WTC11 (cell line): ENCODE measurements around the gene AKAP9. TPM values are rescaled to one million over a fixed set of nuclear protein-coding genes. Genes with fewer than 3 reads are reported as not detected.

Experiments used
- ATAC-seq: fragments of 200-7000 bp; cut with Tn5 transposase; 2 replicates; pipeline ENCODE4 v1.10.0; 2021; ENCODE audit warnings: mild to moderate bottlenecking, moderate library complexity
- CTCF ChIA-PET: fragments of 300-600 bp; sonication (Branson Sonifier 250); formaldehyde crosslinking; loops from one replicate; lab custom pipeline; 2021; ENCODE audit warnings: antibody characterized with exemption; lab: Charles Lee
- POLR2A ChIA-PET: fragments of 350-600 bp; sonication (Branson Sonifier 250); formaldehyde crosslinking; loops from one replicate; lab custom pipeline; 2021; ENCODE audit warnings: antibody characterized with exemption; lab: Charles Lee
- DNase-seq: peaks from one replicate; pipeline ENCODE4 v3.0.0; 2021; ENCODE audit warnings: low spot score
- H3K27ac Mint-ChIP-seq: 2 replicates; pipeline ENCODE4 v1.8.0; 2021; ENCODE audit warnings: mixed read lengths
- H3K27me3 Mint-ChIP-seq: 2 replicates; pipeline ENCODE4 v1.8.0; 2021; ENCODE audit warnings: low read depth, mild to moderate bottlenecking, moderate library complexity, mixed read lengths
- H3K36me3 Mint-ChIP-seq: 2 replicates; pipeline ENCODE4 v1.8.0; 2021; ENCODE audit warnings: mixed read lengths
- H3K4me1 Mint-ChIP-seq: 2 replicates; pipeline ENCODE4 v1.8.0; 2022; ENCODE audit warnings: mixed read lengths
- H3K4me3 Mint-ChIP-seq: 2 replicates; pipeline ENCODE4 v1.8.0; 2021; ENCODE audit warnings: mild to moderate bottlenecking, moderate library complexity, mixed read lengths
- H3K9me3 Mint-ChIP-seq: 2 replicates; pipeline ENCODE4 v1.8.0; 2021; ENCODE audit warnings: mixed read lengths
- ELF4 ChIP-seq: sonication (generic); formaldehyde crosslinking; IDR thresholded peaks from 2 replicates; pipeline ENCODE4 v1.8.1; 2022; ENCODE audit warnings: low read depth, mild to moderate bottlenecking, moderate library complexity, missing genetic modification reagents
- FOXJ3 ChIP-seq: sonication (generic); formaldehyde crosslinking; IDR thresholded peaks from 2 replicates; pipeline ENCODE4 v1.9.0; 2021; ENCODE audit warnings: missing genetic modification reagents, mild to moderate bottlenecking, borderline replicate concordance
- FOXK1 ChIP-seq: sonication (generic); formaldehyde crosslinking; IDR thresholded peaks from 2 replicates; pipeline ENCODE4 v1.8.0; 2022; ENCODE audit warnings: mild to moderate bottlenecking, moderate library complexity, missing genetic modification reagents
- JUN ChIP-seq: sonication (generic); formaldehyde crosslinking; IDR thresholded peaks from 2 replicates; pipeline ENCODE4 v1.8.0; 2023; ENCODE audit warnings: mild to moderate bottlenecking, missing genetic modification reagents
- NFATC4 ChIP-seq: fragments of 250-450 bp; sonication (Bioruptor Pico); IDR thresholded peaks from 2 replicates; pipeline ENCODE4 v1.9.0; 2021; ENCODE audit warnings: mild to moderate bottlenecking
- OVOL2 ChIP-seq: fragments of 250-450 bp; sonication (Bioruptor Pico); IDR thresholded peaks from 2 replicates; pipeline ENCODE4 v1.9.0; 2021; ENCODE audit warnings: mild to moderate bottlenecking, borderline replicate concordance
- RELA ChIP-seq: sonication (generic); formaldehyde crosslinking; IDR thresholded peaks from 2 replicates; pipeline ENCODE4 v1.8.1; 2022; ENCODE audit warnings: missing genetic modification reagents, mild to moderate bottlenecking, borderline replicate concordance
- RORB ChIP-seq: fragments of 250-450 bp; sonication (Bioruptor Pico); IDR thresholded peaks from 2 replicates; pipeline ENCODE4 v1.9.0; 2021; ENCODE audit warnings: mild to moderate bottlenecking
- SP1 ChIP-seq: sonication (generic); formaldehyde crosslinking; conservative IDR thresholded peaks from 2 replicates; pipeline ENCODE4 v1.8.1; 2022; ENCODE audit warnings: missing genetic modification reagents
- TEAD4 ChIP-seq: sonication (generic); formaldehyde crosslinking; IDR thresholded peaks from 2 replicates; pipeline ENCODE4 v1.8.0; 2022; ENCODE audit warnings: mild to moderate bottlenecking, missing genetic modification reagents
- TP53 ChIP-seq: sonication (generic); formaldehyde crosslinking; IDR thresholded peaks from 2 replicates; pipeline ENCODE4 v1.8.1; 2023; ENCODE audit warnings: mild to moderate bottlenecking, missing genetic modification reagents
- ZBTB21 ChIP-seq: sonication (generic); formaldehyde crosslinking; IDR thresholded peaks from 2 replicates; pipeline ENCODE4 v1.8.1; 2023; ENCODE audit warnings: mild to moderate bottlenecking, missing genetic modification reagents, borderline replicate concordance
- ZNF121 ChIP-seq: sonication (generic); formaldehyde crosslinking; IDR thresholded peaks from 2 replicates; pipeline ENCODE4 v1.8.0; 2023; ENCODE audit warnings: missing genetic modification reagents
- ZNF219 ChIP-seq: sonication (generic); formaldehyde crosslinking; IDR thresholded peaks from 2 replicates; pipeline ENCODE4 v1.8.0; 2023; ENCODE audit warnings: missing genetic modification reagents, mild to moderate bottlenecking, borderline replicate concordance
- ZNF317 ChIP-seq: sonication (generic); formaldehyde crosslinking; IDR thresholded peaks from 2 replicates; pipeline ENCODE4 v1.8.1; 2023; ENCODE audit warnings: low read depth, mild to moderate bottlenecking, moderate library complexity, missing genetic modification reagents, borderline replicate concordance
- ZNF416 ChIP-seq: fragments of 250-450 bp; sonication (Bioruptor Pico); IDR thresholded peaks from 2 replicates; pipeline ENCODE4 v1.9.0; 2021; ENCODE audit warnings: mild to moderate bottlenecking, inconsistent platforms
- total RNA-seq: library from RNA; stranded (reverse); gene quantifications from 3 replicates; pipeline ENCODE4 v1.2.3, GENCODE V29; 2021
- TF ChIP-seq, protein P1 (sequence below): fragments of 250-450 bp; sonication (Bioruptor Pico); IDR thresholded peaks from 2 replicates; pipeline ENCODE4 v1.9.0; 2021; ENCODE audit warnings: moderate library complexity, mild to moderate bottlenecking, inconsistent platforms, borderline replicate concordance
- TF ChIP-seq, protein P2 (sequence below): fragments of 200-600 bp; IDR thresholded peaks from 2 replicates; pipeline ENCODE4 v1.8.0; 2022; ENCODE audit warnings: antibody characterized with exemption
- TF ChIP-seq, protein P3 (sequence below): fragments of 250-450 bp; sonication (Bioruptor Pico); IDR thresholded peaks from 2 replicates; pipeline ENCODE4 v2.1.2; 2022; ENCODE audit warnings: mild to moderate bottlenecking, moderate library complexity
- TF ChIP-seq, protein P4 (sequence below): sonication (generic); formaldehyde crosslinking; IDR thresholded peaks from 2 replicates; pipeline ENCODE4 v1.8.0; 2022; ENCODE audit warnings: mild to moderate bottlenecking, missing genetic modification reagents
- TF ChIP-seq, protein P5 (sequence below): sonication (generic); formaldehyde crosslinking; IDR thresholded peaks from 2 replicates; pipeline ENCODE4 v1.8.0; 2022; ENCODE audit warnings: mild to moderate bottlenecking, missing genetic modification reagents
- TF ChIP-seq, protein P6 (sequence below): sonication (generic); formaldehyde crosslinking; IDR thresholded peaks from 2 replicates; pipeline ENCODE4 v1.8.1; 2023; ENCODE audit warnings: mild to moderate bottlenecking, missing genetic modification reagents, moderate library complexity
- TF ChIP-seq, protein P7 (sequence below): sonication (generic); formaldehyde crosslinking; IDR thresholded peaks from 2 replicates; pipeline ENCODE4 v1.8.1; 2022; ENCODE audit warnings: low read depth, missing genetic modification reagents, borderline replicate concordance

The AKAP9 gene
- total RNA-seq, 1 experiment from 2014 or later, result 35.2 TPM

DNA sequence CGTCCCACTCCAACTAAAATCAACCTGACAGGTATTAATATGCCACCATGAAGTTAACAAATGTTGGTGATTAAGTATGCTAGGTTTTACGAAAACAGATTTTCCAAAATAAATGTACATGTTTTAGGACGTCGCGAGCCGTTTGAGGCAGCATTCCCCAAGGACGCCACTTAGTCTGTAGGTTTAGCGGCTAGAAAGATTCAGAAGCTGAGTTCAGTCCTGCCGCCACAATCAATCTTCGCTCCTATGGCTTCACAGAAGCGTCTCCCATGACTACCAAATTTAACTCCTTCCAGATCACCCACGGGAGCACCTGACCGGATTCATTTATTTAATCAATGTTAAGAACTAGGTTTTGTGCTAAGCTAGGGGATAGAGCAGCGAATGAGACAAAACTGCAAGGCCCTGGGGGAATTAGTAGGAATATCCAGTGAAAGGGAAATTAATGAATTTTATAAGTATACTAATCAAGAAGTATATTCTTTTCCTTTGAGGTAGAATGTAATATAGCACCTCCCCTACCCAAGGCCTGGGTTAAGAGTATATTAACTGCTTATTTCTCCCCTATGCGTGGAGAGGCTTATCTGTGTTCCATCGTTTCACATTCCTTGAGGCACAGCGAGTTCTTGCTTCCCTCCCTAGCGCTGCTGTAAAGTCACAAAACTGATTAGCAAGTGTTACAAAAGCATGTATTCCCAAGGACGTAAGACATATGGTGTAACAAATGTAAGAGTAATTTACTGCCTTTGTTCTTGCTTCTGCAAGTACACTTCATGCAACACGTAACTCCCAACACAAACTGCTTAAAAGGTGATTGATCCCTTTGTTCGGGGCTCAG lies 194.6 kb downstream of the AKAP9 start:
- peak overlapping the region; percentile 98 for H3K4me3 Mint-ChIP-seq
- H3K9me3 Mint-ChIP-seq, result peaks cover 12% of the 10 kb centered on the region
- DNase-seq (no peak), ATAC-seq (peak; percentile 1; the same call in 1 of the 2 replicates)
- peaks cover 17% of the 10 kb centered on the region for H3K36me3 Mint-ChIP-seq
- peak overlapping the region; percentile 100 for H3K27ac Mint-ChIP-seq
- H3K4me1 Mint-ChIP-seq, result peaks cover 20% of the 10 kb centered on the region
- TF ChIP-seq, protein P1, sequence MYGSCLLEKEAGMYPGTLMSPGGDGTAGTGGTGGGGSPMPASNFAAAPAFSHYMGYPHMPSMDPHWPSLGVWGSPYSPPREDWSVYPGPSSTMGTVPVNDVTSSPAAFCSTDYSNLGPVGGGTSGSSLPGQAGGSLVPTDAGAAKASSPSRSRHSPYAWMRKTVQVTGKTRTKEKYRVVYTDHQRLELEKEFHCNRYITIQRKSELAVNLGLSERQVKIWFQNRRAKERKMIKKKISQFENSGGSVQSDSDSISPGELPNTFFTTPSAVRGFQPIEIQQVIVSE, result no peak
- TF ChIP-seq, protein P2, sequence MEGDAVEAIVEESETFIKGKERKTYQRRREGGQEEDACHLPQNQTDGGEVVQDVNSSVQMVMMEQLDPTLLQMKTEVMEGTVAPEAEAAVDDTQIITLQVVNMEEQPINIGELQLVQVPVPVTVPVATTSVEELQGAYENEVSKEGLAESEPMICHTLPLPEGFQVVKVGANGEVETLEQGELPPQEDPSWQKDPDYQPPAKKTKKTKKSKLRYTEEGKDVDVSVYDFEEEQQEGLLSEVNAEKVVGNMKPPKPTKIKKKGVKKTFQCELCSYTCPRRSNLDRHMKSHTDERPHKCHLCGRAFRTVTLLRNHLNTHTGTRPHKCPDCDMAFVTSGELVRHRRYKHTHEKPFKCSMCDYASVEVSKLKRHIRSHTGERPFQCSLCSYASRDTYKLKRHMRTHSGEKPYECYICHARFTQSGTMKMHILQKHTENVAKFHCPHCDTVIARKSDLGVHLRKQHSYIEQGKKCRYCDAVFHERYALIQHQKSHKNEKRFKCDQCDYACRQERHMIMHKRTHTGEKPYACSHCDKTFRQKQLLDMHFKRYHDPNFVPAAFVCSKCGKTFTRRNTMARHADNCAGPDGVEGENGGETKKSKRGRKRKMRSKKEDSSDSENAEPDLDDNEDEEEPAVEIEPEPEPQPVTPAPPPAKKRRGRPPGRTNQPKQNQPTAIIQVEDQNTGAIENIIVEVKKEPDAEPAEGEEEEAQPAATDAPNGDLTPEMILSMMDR, result no peak
- TF ChIP-seq, protein P3, sequence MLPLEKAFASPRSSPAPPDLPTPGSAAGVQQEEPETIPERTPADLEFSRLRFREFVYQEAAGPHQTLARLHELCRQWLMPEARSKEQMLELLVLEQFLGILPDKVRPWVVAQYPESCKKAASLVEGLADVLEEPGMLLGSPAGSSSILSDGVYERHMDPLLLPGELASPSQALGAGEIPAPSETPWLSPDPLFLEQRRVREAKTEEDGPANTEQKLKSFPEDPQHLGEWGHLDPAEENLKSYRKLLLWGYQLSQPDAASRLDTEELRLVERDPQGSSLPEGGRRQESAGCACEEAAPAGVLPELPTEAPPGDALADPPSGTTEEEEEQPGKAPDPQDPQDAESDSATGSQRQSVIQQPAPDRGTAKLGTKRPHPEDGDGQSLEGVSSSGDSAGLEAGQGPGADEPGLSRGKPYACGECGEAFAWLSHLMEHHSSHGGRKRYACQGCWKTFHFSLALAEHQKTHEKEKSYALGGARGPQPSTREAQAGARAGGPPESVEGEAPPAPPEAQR (CRISPR knock-in tag), result no peak
- no peak for TF ChIP-seq ELF4 (CRISPR knock-in tag)
- TF ChIP-seq RORB (CRISPR knock-in tag), result no peak
- no peak for TF ChIP-seq ZNF317 (CRISPR knock-in tag)
- TF ChIP-seq FOXJ3 (CRISPR knock-in tag), result no peak
- TF ChIP-seq, protein P4, sequence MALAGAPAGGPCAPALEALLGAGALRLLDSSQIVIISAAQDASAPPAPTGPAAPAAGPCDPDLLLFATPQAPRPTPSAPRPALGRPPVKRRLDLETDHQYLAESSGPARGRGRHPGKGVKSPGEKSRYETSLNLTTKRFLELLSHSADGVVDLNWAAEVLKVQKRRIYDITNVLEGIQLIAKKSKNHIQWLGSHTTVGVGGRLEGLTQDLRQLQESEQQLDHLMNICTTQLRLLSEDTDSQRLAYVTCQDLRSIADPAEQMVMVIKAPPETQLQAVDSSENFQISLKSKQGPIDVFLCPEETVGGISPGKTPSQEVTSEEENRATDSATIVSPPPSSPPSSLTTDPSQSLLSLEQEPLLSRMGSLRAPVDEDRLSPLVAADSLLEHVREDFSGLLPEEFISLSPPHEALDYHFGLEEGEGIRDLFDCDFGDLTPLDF (CRISPR knock-in tag), result no peak
- TF ChIP-seq JUN (CRISPR knock-in tag), result no peak
- TF ChIP-seq, protein P5, sequence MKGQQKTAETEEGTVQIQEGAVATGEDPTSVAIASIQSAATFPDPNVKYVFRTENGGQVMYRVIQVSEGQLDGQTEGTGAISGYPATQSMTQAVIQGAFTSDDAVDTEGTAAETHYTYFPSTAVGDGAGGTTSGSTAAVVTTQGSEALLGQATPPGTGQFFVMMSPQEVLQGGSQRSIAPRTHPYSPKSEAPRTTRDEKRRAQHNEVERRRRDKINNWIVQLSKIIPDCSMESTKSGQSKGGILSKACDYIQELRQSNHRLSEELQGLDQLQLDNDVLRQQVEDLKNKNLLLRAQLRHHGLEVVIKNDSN (CRISPR knock-in tag), result no peak
- no peak for TF ChIP-seq FOXK1
- TF ChIP-seq ZNF219, result no peak
- no peak for TF ChIP-seq RELA (CRISPR knock-in tag)
- no peak for TF ChIP-seq SP1 (CRISPR knock-in tag)
- TF ChIP-seq, protein P6, sequence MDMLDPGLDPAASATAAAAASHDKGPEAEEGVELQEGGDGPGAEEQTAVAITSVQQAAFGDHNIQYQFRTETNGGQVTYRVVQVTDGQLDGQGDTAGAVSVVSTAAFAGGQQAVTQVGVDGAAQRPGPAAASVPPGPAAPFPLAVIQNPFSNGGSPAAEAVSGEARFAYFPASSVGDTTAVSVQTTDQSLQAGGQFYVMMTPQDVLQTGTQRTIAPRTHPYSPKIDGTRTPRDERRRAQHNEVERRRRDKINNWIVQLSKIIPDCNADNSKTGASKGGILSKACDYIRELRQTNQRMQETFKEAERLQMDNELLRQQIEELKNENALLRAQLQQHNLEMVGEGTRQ (CRISPR knock-in tag), result no peak
- no peaks in the 10 kb centered on the region for H3K27me3 Mint-ChIP-seq
- ChIA-PET CTCF (interaction anchor here (1.0 to 1.6 kb wide), 6 partner anchors 44 to 393 kb away, joined by 4 to 8 read pairs (median 5); partner anchors contain the start of genes GATAD1, LRRD1, PEX1 and RBM48), POLR2A (interaction anchor here (1.0 to 1.3 kb wide), 3 partner anchors 111 to 312 kb away, joined by 3 to 6 read pairs (median 4); partner anchors contain the start of genes ANKIB1, GATAD1 and KRIT1)

DNA sequence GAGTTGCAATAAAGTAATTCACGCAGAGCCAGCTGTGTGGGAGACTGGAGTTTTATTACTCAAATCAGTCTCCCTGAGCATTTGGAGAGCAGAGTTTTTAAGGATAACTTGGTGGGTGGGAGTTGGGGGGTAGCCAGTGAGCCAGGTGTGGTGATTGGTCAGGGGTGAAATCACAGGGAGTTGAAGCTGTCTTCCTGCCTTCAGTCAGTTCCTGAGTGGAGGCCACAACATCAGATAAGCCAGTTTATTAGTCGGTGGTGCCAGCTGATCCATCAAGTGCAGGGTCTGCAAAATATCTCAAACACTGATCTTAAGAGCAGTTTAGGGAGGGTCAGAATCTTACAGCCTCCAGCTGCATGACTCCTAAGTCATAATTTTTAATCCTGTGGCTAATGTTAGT lies 196.9 kb downstream of the AKAP9 start:
- Mint-ChIP-seq H3K27me3 (no peaks in the 10 kb centered on the region; the same call in 1 of the 2 replicates), H3K4me1 (peaks cover 11% of the 10 kb centered on the region), H3K27ac (no peak overlapping the region), H3K4me3 (no peak overlapping the region), H3K36me3 (peaks cover 13% of the 10 kb centered on the region), H3K9me3 (peaks cover 21% of the 10 kb centered on the region)
- no peak for ATAC-seq
- DNase-seq, result no peak
- CTCF ChIA-PET, result no interaction called here
- POLR2A ChIA-PET, result no interaction called here
- TF ChIP-seq RELA (CRISPR knock-in tag), result no peak
- TF ChIP-seq ZNF416 (CRISPR knock-in tag), result no peak
- no peak for TF ChIP-seq NFATC4
- no peak for TF ChIP-seq TP53 (CRISPR knock-in tag)
- no peak for TF ChIP-seq TEAD4 (CRISPR knock-in tag)
- no peak for TF ChIP-seq OVOL2
- TF ChIP-seq, protein P3 (CRISPR knock-in tag), result no peak
- TF ChIP-seq, protein P4 (CRISPR knock-in tag), result no peak
- TF ChIP-seq ZBTB21 (CRISPR knock-in tag), result no peak
- no peak for TF ChIP-seq ZNF121 (CRISPR knock-in tag)
- TF ChIP-seq, protein P7, sequence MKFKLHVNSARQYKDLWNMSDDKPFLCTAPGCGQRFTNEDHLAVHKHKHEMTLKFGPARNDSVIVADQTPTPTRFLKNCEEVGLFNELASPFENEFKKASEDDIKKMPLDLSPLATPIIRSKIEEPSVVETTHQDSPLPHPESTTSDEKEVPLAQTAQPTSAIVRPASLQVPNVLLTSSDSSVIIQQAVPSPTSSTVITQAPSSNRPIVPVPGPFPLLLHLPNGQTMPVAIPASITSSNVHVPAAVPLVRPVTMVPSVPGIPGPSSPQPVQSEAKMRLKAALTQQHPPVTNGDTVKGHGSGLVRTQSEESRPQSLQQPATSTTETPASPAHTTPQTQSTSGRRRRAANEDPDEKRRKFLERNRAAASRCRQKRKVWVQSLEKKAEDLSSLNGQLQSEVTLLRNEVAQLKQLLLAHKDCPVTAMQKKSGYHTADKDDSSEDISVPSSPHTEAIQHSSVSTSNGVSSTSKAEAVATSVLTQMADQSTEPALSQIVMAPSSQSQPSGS, result no peak
